GM12878 (cell line): ENCODE data around the gene DDX42. TPM values are rescaled to one million over a fixed set of nuclear protein-coding genes. Genes with fewer than 3 reads are reported as not detected.

Experiments used
- ATAC-seq: fragments of 200-7000 bp; cut with Tn5 transposase; 3 replicates; pipeline ENCODE4 v1.9.1; 2020; ENCODE audit warnings: mild to moderate bottlenecking, moderate library complexity
- BruUV-seq: library from RNA; stranded (reverse); fragments of 400-500 nt; replicated peaks from 2 replicates; lab custom pipeline; 2021; lab: Mats Ljungman, UMichigan
- CTCF ChIA-PET: fragments of 300-600 bp; sonication (Branson Sonifier 250); formaldehyde crosslinking; extraction: SDS; loops from one replicate; lab custom pipeline; 2021; ENCODE audit warnings: inconsistent platforms; lab: Yijun Ruan, JAX
- POLR2A ChIA-PET: fragments of 350-600 bp; formaldehyde crosslinking; extraction: SDS; loops from one replicate; lab custom pipeline; 2021; ENCODE audit warnings: inconsistent platforms; lab: Charles Lee
- RAD21 ChIA-PET: fragments of 300-600 bp; sonication (Branson Sonifier 250); formaldehyde crosslinking; loops from one replicate; lab custom pipeline; 2023; ENCODE audit warnings: antibody characterized with exemption; ENCODE audit not compliant: unreplicated experiment; lab: Charles Lee
- SMC1A ChIA-PET: fragments of 300-600 bp; sonication (Branson Sonifier 250); formaldehyde crosslinking; loops from one replicate; lab custom pipeline; 2023; ENCODE audit not compliant: unreplicated experiment, uncharacterized antibody; lab: Charles Lee
- DNase-seq: peaks from one replicate; pipeline ENCODE4 v3.0.0-alpha.2; 2011; ENCODE audit warnings: low read depth, low spot score
- FAIRE-seq: peaks from 3 replicates; lab custom pipeline; 2011; peaks lifted over from hg19 to GRCh38; lab: Jason Lieb, UNC
- H2AFZ ChIP-seq: 2 replicates; pipeline ENCODE4 v1.6.0; 2011; ENCODE audit warnings: low read depth, low read length, control low read depth; ENCODE audit not compliant: control insufficient read depth
- H3K27ac ChIP-seq: 2 replicates; pipeline ENCODE4 v1.5.1; 2011; ENCODE audit warnings: control low read depth; ENCODE audit not compliant: control insufficient read depth, insufficient read depth
- H3K27me3 ChIP-seq, 2 experiments: replicated peaks in 1 of 2; 2 replicates each; pipeline versions ENCODE4 v1.6.0 to v1.6.1; 2011; ENCODE audit warnings: low read length in 1 of 2; ENCODE audit not compliant: control insufficient read depth in 2 of 2, insufficient read depth in 2 of 2
- H3K36me3 ChIP-seq, 2 experiments: 2 replicates each; pipeline ENCODE4 v1.5.1; 2011; ENCODE audit warnings: low read length in 1 of 2; ENCODE audit not compliant: control insufficient read depth in 2 of 2, insufficient read depth in 2 of 2
- H3K4me1 ChIP-seq: 2 replicates; pipeline ENCODE4 v1.6.1; 2011; ENCODE audit warnings: mild to moderate bottlenecking, low read length, moderate library complexity, mixed read lengths; ENCODE audit not compliant: control insufficient read depth, insufficient read depth
- H3K4me2 ChIP-seq: 2 replicates; pipeline ENCODE4 v1.6.0; 2011; ENCODE audit warnings: control low read depth; ENCODE audit not compliant: control insufficient read depth, insufficient read depth
- H3K4me3 ChIP-seq: fragments of 200-600 bp; sonication (generic); 2 replicates; pipeline ENCODE4 v1.5.1; 2016
- H3K79me2 ChIP-seq: 2 replicates; pipeline ENCODE4 v1.6.0; 2011; ENCODE audit warnings: low read length; ENCODE audit not compliant: control insufficient read depth, insufficient read depth
- H3K9ac ChIP-seq: 2 replicates; pipeline ENCODE4 v1.8.0; 2011; ENCODE audit warnings: low read length, control low read depth, mixed read lengths; ENCODE audit not compliant: control insufficient read depth, insufficient read depth
- H3K9me3 ChIP-seq: replicated peaks from 3 replicates; pipeline ENCODE4 v1.5.1; 2011; ENCODE audit warnings: mild to moderate bottlenecking, low read length; ENCODE audit not compliant: control insufficient read depth, insufficient read depth
- H4K20me1 ChIP-seq: 2 replicates; pipeline ENCODE4 v1.6.0; 2011; ENCODE audit not compliant: control insufficient read depth, insufficient read depth
- BCL11A ChIP-seq: IDR thresholded peaks from 2 replicates; pipeline ENCODE4 v1.6.1; 2011; ENCODE audit warnings: low read depth, low read length
- BHLHE40 ChIP-seq, 2 experiments: fragments of 450-650 bp in 1 of 2; IDR thresholded peaks; 2 replicates each; pipeline ENCODE4 v1.6.1; 2011 to 2017; ENCODE audit warnings: low read depth in 2 of 2, borderline replicate concordance in 1 of 2, improper control_type of control experiment in 1 of 2, low read length in 1 of 2, mild to moderate bottlenecking in 1 of 2
- EP300 ChIP-seq, 2 experiments: fragments of 150-350 bp in 1 of 2; IDR thresholded peaks; 2 replicates each; pipeline ENCODE4 v1.6.1; 2011 to 2012; ENCODE audit warnings: low read depth in 2 of 2, low read length in 2 of 2, borderline replicate concordance in 1 of 2, improper control_type of control experiment in 1 of 2, inconsistent platforms in 1 of 2; ENCODE audit not compliant: control insufficient read depth in 1 of 2
- HDGF ChIP-seq: fragments of 450-650 bp; IDR thresholded peaks from 2 replicates; pipeline ENCODE4 v1.6.1; 2016; ENCODE audit warnings: antibody characterized with exemption
- KAT2A ChIP-seq: conservative IDR thresholded peaks from 2 replicates; pipeline ENCODE4 v1.6.1; 2011; ENCODE audit warnings: low read depth, low read length; ENCODE audit not compliant: control insufficient read depth
- NFYB ChIP-seq: IDR thresholded peaks from 2 replicates; pipeline ENCODE4 v1.6.1; 2011; ENCODE audit warnings: low read depth, mild to moderate bottlenecking, low read length, improper control_type of control experiment, moderate library complexity; ENCODE audit not compliant: insufficient read depth
- NR2C2 ChIP-seq: IDR thresholded peaks from 2 replicates; pipeline ENCODE4 v1.6.1; 2011; ENCODE audit warnings: borderline replicate concordance, low read depth; ENCODE audit not compliant: control insufficient read depth, insufficient read length
- NR2F1 ChIP-seq: fragments of 450-650 bp; conservative IDR thresholded peaks from 2 replicates; pipeline ENCODE4 v1.6.1; 2017; ENCODE audit warnings: mild to moderate bottlenecking
- PML ChIP-seq: IDR thresholded peaks from 2 replicates; pipeline ENCODE4 v1.6.1; 2012; ENCODE audit warnings: low read length, inconsistent platforms
- SREBF2 ChIP-seq: IDR thresholded peaks from 2 replicates; pipeline ENCODE4 v1.6.1; 2012; ENCODE audit warnings: mild to moderate bottlenecking, low read length
- SUZ12 ChIP-seq: fragments of 200-600 bp; sonication (generic); IDR thresholded peaks from one replicate; pipeline ENCODE4 v1.6.1; 2018; ENCODE audit warnings: antibody characterized with exemption, mild to moderate bottlenecking; ENCODE audit not compliant: unreplicated experiment
- TBL1XR1 ChIP-seq: IDR thresholded peaks from 2 replicates; pipeline ENCODE4 v1.6.1; 2012; ENCODE audit warnings: low read depth, low read length, improper control_type of control experiment
- ZNF217 ChIP-seq: fragments of 450-650 bp; IDR thresholded peaks from 2 replicates; pipeline ENCODE4 v1.6.1; 2017; ENCODE audit warnings: antibody characterized with exemption, mild to moderate bottlenecking
- WGBS: methylation state at CpG from one replicate; pipeline ENCODE4 v1.1.6; 2016; ENCODE audit warnings: low lambda C conversion rate; ENCODE audit not compliant: insufficient replicate concordance, insufficient coverage; ENCODE audit errors: missing lambda C conversion rate; 5-methylcytosine and 5-hydroxymethylcytosine counted together
- in situ Hi-C: fragments of 300-500 bp; cut with MboI; formaldehyde crosslinking; loops from 9 replicates; pipeline ENCODE4 v1.14.3; 2018; ENCODE audit warnings: mixed read lengths
- intact Hi-C: fragments of 100-400 bp; cut with micrococcal nuclease; formaldehyde crosslinking; loops from one replicate; pipeline ENCODE4 v1.14.2; 2022; ENCODE audit not compliant: unreplicated experiment
- polyA plus RNA-seq, 11 experiments: library from polyadenylated mRNA; depleted of rRNA in 4 of 11; unstranded in 6 of 11; stranded (reverse) in 5 of 11; fragments of >200 nt; fragmentation: Nextera tagmentation in 4 of 11; fragmentation: Illumina TruSeq in 1 of 11; extraction: Ambion mirVana in 4 of 11; extraction: Trizol in 1 of 11; gene quantifications; 1 replicate in 1 of 11; 2 replicates in 10 of 11; pipeline versions ENCODE4 v1.2.1 to v1.2.3, GENCODE V29; 2011 to 2016; ENCODE audit warnings: inconsistent platforms in 2 of 11, missing spikeins in 2 of 11, low read depth in 1 of 11
- total RNA-seq, 4 experiments: library from RNA; depleted of rRNA in 3 of 4; stranded (reverse); fragments of >200 nt in 3 of 4; fragmentation: Illumina TruSeq in 1 of 4; extraction: Trizol in 1 of 4; gene quantifications; 2 replicates each; pipeline versions ENCODE4 v1.2.1 to v1.2.3, GENCODE V29; 2013 to 2021
- TF ChIP-seq, protein P1 (sequence below): fragments of 150-350 bp; IDR thresholded peaks from 2 replicates; pipeline ENCODE4 v1.6.1; 2016; ENCODE audit warnings: low read depth, low read length
- TF ChIP-seq, protein P2 (sequence below): IDR thresholded peaks from 2 replicates; pipeline ENCODE4 v1.6.1; 2012; ENCODE audit warnings: low read depth, low read length, improper control_type of control experiment
- TF ChIP-seq, protein P3 (sequence below): IDR thresholded peaks from 2 replicates; pipeline ENCODE4 v1.6.1; 2012; ENCODE audit warnings: low read depth, low read length, improper control_type of control experiment

The DDX42 gene
- total and polyA plus RNA-seq, 10 of the 15 experiments (the other 5 are each of a cell fraction or from before 2014, with no cell fraction given), result 14.6 to 147 (median 65.3) TPM

- no TSS peak for BruUV-seq
- WGBS, result 89% methylated on average over 1 of the region's 1 CpG
- no peak overlapping the region for H3K9ac ChIP-seq
- ChIA-PET CTCF (interaction anchor here (1.0 to 2.1 kb wide), 3 partner anchors 13 to 83 kb away, joined by 3 to 7 read pairs (median 3); no protein-coding TSS in a partner anchor), RAD21 (interaction anchor here (1.1 to 1.3 kb wide), 2 partner anchors 14 to 83 kb away, joined by 3 read pairs; no protein-coding TSS in a partner anchor), SMC1A (interaction anchor here (0.8 to 1.4 kb wide), 3 partner anchors 12 to 16 kb away, joined by 3 read pairs; no protein-coding TSS in a partner anchor), POLR2A (interaction anchor here (0.7 to 1.0 kb wide), 3 partner anchors 39 to 80 kb away, joined by 3 to 4 read pairs (median 3); no protein-coding TSS in a partner anchor)
- H4K20me1 ChIP-seq, result peaks cover under 1% of the 10 kb centered on the region
- ATAC-seq, result no peak
- no peak overlapping the region for H3K27ac ChIP-seq
- intact Hi-C loops, result no loop called here
- in situ Hi-C loops, result no loop called here
- no peak for FAIRE-seq
- H3K9me3 ChIP-seq, result no peaks in the 10 kb centered on the region
- peaks cover 11% of the 10 kb centered on the region; the same call in 1 of the 2 replicates for H3K4me1 ChIP-seq
- H3K27me3 ChIP-seq, result no peaks in the 10 kb centered on the region
- H3K4me3 ChIP-seq, result no peak overlapping the region
- H3K4me2 ChIP-seq, result no peak overlapping the region
- no peak overlapping the region for H2AFZ ChIP-seq
- peaks cover 0 to 10% of the 10 kb centered on the region in 2 experiments; a peak in 3 of 4 replicates for H3K36me3 ChIP-seq
- no peak for DNase-seq
- H3K79me2 ChIP-seq, result peaks cover 90% of the 10 kb centered on the region
- no peak for TF ChIP-seq KAT2A
- TF ChIP-seq, protein P1, sequence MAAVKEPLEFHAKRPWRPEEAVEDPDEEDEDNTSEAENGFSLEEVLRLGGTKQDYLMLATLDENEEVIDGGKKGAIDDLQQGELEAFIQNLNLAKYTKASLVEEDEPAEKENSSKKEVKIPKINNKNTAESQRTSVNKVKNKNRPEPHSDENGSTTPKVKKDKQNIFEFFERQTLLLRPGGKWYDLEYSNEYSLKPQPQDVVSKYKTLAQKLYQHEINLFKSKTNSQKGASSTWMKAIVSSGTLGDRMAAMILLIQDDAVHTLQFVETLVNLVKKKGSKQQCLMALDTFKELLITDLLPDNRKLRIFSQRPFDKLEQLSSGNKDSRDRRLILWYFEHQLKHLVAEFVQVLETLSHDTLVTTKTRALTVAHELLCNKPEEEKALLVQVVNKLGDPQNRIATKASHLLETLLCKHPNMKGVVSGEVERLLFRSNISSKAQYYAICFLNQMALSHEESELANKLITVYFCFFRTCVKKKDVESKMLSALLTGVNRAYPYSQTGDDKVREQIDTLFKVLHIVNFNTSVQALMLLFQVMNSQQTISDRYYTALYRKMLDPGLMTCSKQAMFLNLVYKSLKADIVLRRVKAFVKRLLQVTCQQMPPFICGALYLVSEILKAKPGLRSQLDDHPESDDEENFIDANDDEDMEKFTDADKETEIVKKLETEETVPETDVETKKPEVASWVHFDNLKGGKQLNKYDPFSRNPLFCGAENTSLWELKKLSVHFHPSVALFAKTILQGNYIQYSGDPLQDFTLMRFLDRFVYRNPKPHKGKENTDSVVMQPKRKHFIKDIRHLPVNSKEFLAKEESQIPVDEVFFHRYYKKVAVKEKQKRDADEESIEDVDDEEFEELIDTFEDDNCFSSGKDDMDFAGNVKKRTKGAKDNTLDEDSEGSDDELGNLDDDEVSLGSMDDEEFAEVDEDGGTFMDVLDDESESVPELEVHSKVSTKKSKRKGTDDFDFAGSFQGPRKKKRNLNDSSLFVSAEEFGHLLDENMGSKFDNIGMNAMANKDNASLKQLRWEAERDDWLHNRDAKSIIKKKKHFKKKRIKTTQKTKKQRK, result no peak
- no peak for TF ChIP-seq SREBF2
- no peak for TF ChIP-seq EP300 (IDR thresholded peaks at IDR 0.05; ENCODE audit: borderline replicate concordance in 1 of 2, control insufficient read depth in 1 of 2, low read depth in 2 of 2, low read length in 2 of 2)
- no peak for TF ChIP-seq HDGF
- no peak for TF ChIP-seq NFYB
- TF ChIP-seq, protein P2, sequence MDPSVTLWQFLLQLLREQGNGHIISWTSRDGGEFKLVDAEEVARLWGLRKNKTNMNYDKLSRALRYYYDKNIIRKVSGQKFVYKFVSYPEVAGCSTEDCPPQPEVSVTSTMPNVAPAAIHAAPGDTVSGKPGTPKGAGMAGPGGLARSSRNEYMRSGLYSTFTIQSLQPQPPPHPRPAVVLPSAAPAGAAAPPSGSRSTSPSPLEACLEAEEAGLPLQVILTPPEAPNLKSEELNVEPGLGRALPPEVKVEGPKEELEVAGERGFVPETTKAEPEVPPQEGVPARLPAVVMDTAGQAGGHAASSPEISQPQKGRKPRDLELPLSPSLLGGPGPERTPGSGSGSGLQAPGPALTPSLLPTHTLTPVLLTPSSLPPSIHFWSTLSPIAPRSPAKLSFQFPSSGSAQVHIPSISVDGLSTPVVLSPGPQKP, result no peak
- no peak for TF ChIP-seq NR2C2
- TF ChIP-seq, protein P3, sequence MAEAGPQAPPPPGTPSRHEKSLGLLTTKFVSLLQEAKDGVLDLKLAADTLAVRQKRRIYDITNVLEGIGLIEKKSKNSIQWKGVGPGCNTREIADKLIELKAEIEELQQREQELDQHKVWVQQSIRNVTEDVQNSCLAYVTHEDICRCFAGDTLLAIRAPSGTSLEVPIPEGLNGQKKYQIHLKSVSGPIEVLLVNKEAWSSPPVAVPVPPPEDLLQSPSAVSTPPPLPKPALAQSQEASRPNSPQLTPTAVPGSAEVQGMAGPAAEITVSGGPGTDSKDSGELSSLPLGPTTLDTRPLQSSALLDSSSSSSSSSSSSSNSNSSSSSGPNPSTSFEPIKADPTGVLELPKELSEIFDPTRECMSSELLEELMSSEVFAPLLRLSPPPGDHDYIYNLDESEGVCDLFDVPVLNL, result no peak
- TF ChIP-seq NR2F1, result no peak
- TF ChIP-seq PML, result no peak
- no peak for TF ChIP-seq BCL11A
- no peak for TF ChIP-seq SUZ12
- no peak for TF ChIP-seq TBL1XR1
- TF ChIP-seq BHLHE40 (IDR thresholded peaks at IDR 0.05; ENCODE audit: borderline replicate concordance in 1 of 2, low read depth in 2 of 2, low read length in 1 of 2), result no peak
- TF ChIP-seq ZNF217, result no peak
These were observed 6.5 kb downstream of the DDX42 start for GRCh38 chr17:63780507-63780906.
